ENCODE measurements around the gene DIAPH2. TPM values are rescaled to one million over a fixed set of nuclear protein-coding genes. Genes with fewer than 3 reads are reported as not detected.

Gene DIAPH2
- total RNA-seq, 2 donors from 2014 or later: 15.2 to 23.3 TPM

DNA sequence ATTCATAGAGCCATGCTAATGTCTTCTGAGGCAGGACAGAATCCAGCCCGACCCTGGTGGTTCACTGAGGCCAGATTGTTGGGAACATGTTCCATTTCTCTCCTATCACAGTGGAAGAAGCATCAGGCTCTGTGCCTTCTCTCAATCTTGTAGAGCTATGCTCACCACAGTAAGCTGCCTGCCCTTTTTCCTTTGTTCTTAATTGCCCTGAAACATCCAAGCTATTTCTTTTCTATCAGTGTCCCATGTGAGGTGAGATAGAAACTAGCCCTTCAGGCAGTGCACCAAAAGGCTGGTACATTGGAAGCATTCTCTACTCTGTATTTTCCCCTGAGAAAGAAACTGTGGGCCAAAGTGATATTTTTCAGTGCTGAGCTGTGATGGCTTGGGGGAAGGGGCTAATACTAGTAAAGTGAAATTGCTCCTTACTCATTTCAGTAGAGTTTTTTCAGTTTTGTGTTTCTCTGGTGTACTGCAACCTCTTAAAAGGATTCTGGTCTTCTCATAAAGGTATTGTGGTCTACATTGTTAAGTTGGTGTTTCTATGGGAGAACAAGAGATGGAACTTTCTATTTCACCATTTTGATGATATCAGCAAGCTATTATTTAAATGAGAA lies 810.2 kb downstream of the DIAPH2 start:
- 75 to 86% methylated on average over 1 of the region's 1 CpG for WGBS, 2 donors
- no peaks in the 10 kb centered on the region for H3K4me1 ChIP-seq
- H3K4me3 ChIP-seq: no peak overlapping the region
- intact Hi-C loops (cut with DNase I): no loop called here
- no peak overlapping the region for H3K27ac ChIP-seq
- H3K36me3 ChIP-seq (replicated peaks in 1 of 2; ENCODE audit: insufficient read depth in 1 of 2, low read depth in 2 of 2): no peaks in the 10 kb centered on the region
- TF ChIP-seq, protein P1, sequence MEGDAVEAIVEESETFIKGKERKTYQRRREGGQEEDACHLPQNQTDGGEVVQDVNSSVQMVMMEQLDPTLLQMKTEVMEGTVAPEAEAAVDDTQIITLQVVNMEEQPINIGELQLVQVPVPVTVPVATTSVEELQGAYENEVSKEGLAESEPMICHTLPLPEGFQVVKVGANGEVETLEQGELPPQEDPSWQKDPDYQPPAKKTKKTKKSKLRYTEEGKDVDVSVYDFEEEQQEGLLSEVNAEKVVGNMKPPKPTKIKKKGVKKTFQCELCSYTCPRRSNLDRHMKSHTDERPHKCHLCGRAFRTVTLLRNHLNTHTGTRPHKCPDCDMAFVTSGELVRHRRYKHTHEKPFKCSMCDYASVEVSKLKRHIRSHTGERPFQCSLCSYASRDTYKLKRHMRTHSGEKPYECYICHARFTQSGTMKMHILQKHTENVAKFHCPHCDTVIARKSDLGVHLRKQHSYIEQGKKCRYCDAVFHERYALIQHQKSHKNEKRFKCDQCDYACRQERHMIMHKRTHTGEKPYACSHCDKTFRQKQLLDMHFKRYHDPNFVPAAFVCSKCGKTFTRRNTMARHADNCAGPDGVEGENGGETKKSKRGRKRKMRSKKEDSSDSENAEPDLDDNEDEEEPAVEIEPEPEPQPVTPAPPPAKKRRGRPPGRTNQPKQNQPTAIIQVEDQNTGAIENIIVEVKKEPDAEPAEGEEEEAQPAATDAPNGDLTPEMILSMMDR (IDR thresholded peaks at IDR 0.05): no peak
- TF ChIP-seq POLR2A (IDR thresholded peaks at IDR 0.05): no peak
- H3K27me3 ChIP-seq: no peaks in the 10 kb centered on the region
- H3K9me3 ChIP-seq: no peaks in the 10 kb centered on the region
- DNase-seq: no peak
- ATAC-seq: no peak

DNA sequence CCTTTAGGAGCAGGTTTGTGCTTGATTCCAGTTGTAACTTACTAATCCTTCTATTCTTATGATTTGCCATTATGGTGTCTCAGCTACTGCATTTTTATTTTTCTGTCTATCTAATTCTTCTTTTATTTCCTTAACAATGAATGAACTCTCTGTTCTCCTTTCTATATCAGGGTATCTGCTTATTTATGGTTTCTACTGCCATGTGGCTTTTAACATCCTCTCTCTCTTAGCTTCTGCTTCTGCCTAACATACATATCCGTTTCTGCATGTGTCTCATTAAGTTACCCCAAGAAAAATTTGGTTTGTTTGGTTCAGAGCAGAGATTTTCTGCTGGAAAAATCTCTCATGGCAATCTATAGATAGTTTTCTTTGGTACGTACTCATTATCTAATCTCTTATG lies 813.5 kb downstream of the DIAPH2 start:
- TF ChIP-seq, protein P1 (IDR thresholded peaks at IDR 0.05): no peak
- TF ChIP-seq POLR2A (IDR thresholded peaks at IDR 0.05): no peak

DNA sequence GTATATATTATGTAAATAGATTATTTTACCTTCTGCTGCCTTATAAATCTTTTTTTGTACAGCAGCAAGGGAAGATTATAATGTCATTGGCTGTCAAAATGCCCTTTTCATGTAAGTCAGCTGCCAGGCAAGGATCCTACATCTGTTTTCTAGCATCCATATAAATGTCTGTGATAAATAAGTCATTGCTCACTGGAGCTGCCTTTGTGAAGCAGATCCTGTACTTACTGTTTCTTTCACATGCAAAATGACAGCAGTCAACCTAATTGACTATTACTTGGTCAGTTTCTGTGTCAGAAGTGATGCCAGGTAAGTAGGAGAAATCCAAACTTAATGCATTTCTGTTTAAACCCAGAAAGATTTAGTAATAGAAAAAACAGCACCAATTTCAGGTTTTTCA lies 819.8 kb downstream of the DIAPH2 start:
- Histone ChIP-seq H3K4me3 (no peak overlapping the region), H3K27me3 (no peaks in the 10 kb centered on the region), H3K4me1 (no peaks in the 10 kb centered on the region), H3K36me3 (replicated peaks in 1 of 2; ENCODE audit: insufficient read depth in 1 of 2, low read depth in 2 of 2) (no peaks in the 10 kb centered on the region), H3K27ac (no peak overlapping the region), H3K9me3 (no peaks in the 10 kb centered on the region)
- no peak for TF ChIP-seq POLR2A (IDR thresholded peaks at IDR 0.05)
- TF ChIP-seq, protein P1 (IDR thresholded peaks at IDR 0.05): no peak
- no peak for ATAC-seq
- intact Hi-C loops (cut with DNase I): no loop called here
- no peak for DNase-seq

More for the DNA sequence above, 813.5 kb downstream of the DIAPH2 start:
- H3K4me1 ChIP-seq: no peaks in the 10 kb centered on the region
- intact Hi-C loops (cut with DNase I): no loop called here
- 70 to 83% methylated on average over 2 of the region's 2 CpGs for WGBS, 2 donors
- no peaks in the 10 kb centered on the region for H3K36me3 ChIP-seq (replicated peaks in 1 of 2; ENCODE audit: insufficient read depth in 1 of 2, low read depth in 2 of 2)
- H3K27ac ChIP-seq: no peak overlapping the region
- ATAC-seq: no peak
- H3K9me3 ChIP-seq: no peaks in the 10 kb centered on the region
- DNase-seq: no peak
- no peak overlapping the region for H3K4me3 ChIP-seq
- H3K27me3 ChIP-seq: no peaks in the 10 kb centered on the region

DNA sequence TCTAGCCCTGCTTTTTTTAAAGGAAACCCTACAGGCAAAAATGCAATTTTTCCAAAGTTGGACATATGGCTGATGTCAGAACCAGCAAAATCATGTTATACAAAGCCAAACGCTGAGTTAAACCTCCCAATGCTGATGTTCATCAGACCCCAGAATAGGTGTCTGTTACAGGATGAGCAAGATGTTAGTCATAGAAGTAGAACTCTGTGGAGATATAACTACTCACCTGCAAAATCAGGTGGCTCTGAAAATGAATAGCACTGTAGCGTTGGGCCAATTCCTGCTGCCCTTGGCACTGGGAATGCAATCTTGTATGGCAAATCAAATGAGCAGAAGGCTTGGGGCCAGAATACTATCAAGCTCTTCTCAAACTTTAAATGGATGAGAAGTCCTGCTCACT lies 833.1 kb downstream of the DIAPH2 start:
- intact Hi-C loops (cut with DNase I): no loop called here
- Histone ChIP-seq H3K9me3 (no peaks in the 10 kb centered on the region), H3K27ac (no peak overlapping the region), H3K36me3 (replicated peaks in 1 of 2; ENCODE audit: insufficient read depth in 1 of 2, low read depth in 2 of 2) (no peaks in the 10 kb centered on the region), H3K4me3 (no peak overlapping the region), H3K4me1 (no peaks in the 10 kb centered on the region), H3K27me3 (no peaks in the 10 kb centered on the region)
- 90 to 100% methylated on average over 1 to 2 of the region's 2 CpGs for WGBS, 2 donors
- ATAC-seq: no peak
- DNase-seq: no peak
- TF ChIP-seq POLR2A (IDR thresholded peaks at IDR 0.05): no peak
- TF ChIP-seq, protein P1 (IDR thresholded peaks at IDR 0.05): no peak

DNA sequence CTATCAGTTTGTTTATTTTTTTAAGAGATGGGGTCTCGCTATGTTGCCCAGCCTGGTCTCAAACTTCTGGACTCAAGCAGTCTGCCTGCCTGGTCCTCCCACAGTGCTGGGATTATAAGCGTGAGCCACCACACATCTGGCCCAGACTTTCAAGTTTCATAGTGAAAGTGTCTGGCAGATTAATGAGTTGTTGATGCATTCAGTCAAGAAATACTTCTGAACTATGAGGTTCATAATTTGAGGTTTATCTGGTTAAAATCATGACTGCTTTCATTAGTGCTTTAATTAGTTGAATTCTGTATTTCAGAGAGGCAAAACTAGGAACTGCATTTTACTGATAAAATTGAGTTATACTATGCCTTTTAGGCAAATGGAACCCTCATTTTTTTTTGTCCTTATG lies 837.7 kb downstream of the DIAPH2 start:
- H3K36me3 ChIP-seq (replicated peaks in 1 of 2; ENCODE audit: insufficient read depth in 1 of 2, low read depth in 2 of 2): no peaks in the 10 kb centered on the region
- no peak for TF ChIP-seq POLR2A (IDR thresholded peaks at IDR 0.05)
- TF ChIP-seq, protein P1 (IDR thresholded peaks at IDR 0.05): no peak
- intact Hi-C loops (cut with DNase I): no loop called here
- no peaks in the 10 kb centered on the region for H3K27me3 ChIP-seq
- no peak for DNase-seq
- H3K27ac ChIP-seq: no peak overlapping the region
- H3K4me3 ChIP-seq: no peak overlapping the region
- WGBS, 2 donors: 90 to 94% methylated on average over 2 of the region's 2 CpGs
- no peaks in the 10 kb centered on the region for H3K9me3 ChIP-seq
- no peak for ATAC-seq
- H3K4me1 ChIP-seq: no peaks in the 10 kb centered on the region

Measured in body of pancreas (tissue), 4 donors.